GM23248 (cell line): Measurements from ENCODE around the gene SS18L1.

Experiments
- EZH2 ChIP-seq: fragments of 200-600 bp; sonication (generic); IDR thresholded peaks from 2 replicates; pipeline ENCODE4 v1.6.1; 2018; ENCODE audit warnings: antibody characterized with exemption, mild to moderate bottlenecking; ENCODE audit not compliant: insufficient read depth, poor library complexity, severe bottlenecking
- EZH2phosphoT487 ChIP-seq: fragments of 200-600 bp; sonication (generic); IDR thresholded peaks from 2 replicates; pipeline ENCODE4 v1.6.1; 2018; ENCODE audit warnings: antibody characterized with exemption, moderate library complexity, mild to moderate bottlenecking, low read depth; ENCODE audit not compliant: insufficient read depth

GRCh38 chr20:62219992-62220665 is 76.6 kb downstream of the SS18L1 start, which contains the start of gene HRH3:
- TF ChIP-seq EZH2phosphoT487 = no peak
- no peak for TF ChIP-seq EZH2
